Liver (tissue), 3 donors: ENCODE measurements around the gene DHDH.

Experiments
- ATF3 ChIP-seq: IDR thresholded peaks from 2 replicates; pipeline ENCODE4 v1.6.1; 2016; ENCODE audit warnings: antibody characterized with exemption
- CTCF ChIP-seq: fragments of 150-350 bp; IDR thresholded peaks from 2 replicates; pipeline ENCODE4 v1.5.1; 2017; ENCODE audit warnings: improper control_type of control experiment, low read depth, low read length; ENCODE audit not compliant: missing input control
- HNF4G ChIP-seq: IDR thresholded peaks from 2 replicates; pipeline ENCODE4 v1.6.1; 2016; ENCODE audit warnings: antibody characterized with exemption
- MAX ChIP-seq: IDR thresholded peaks from 2 replicates; pipeline ENCODE4 v1.6.1; 2016; ENCODE audit warnings: antibody characterized with exemption
- RAD21 ChIP-seq, 2 donors: IDR thresholded peaks; 2 replicates each; pipeline ENCODE4 v1.6.1; 2016; ENCODE audit warnings: antibody characterized with exemption in 2 of 2, mild to moderate bottlenecking in 2 of 2
- REST ChIP-seq: IDR thresholded peaks from 2 replicates; pipeline ENCODE4 v1.6.1; 2016; ENCODE audit warnings: antibody characterized with exemption, mild to moderate bottlenecking
- RXRA ChIP-seq, 2 donors: IDR thresholded peaks; 2 replicates each; pipeline ENCODE4 v1.6.1; 2017 to 2018; ENCODE audit warnings: antibody characterized with exemption in 2 of 2, mild to moderate bottlenecking in 1 of 2
- TAF1 ChIP-seq: conservative IDR thresholded peaks from 2 replicates; pipeline ENCODE4 v1.6.1; 2016; ENCODE audit warnings: antibody characterized with exemption, mild to moderate bottlenecking
- YY1 ChIP-seq: IDR thresholded peaks from 2 replicates; pipeline ENCODE4 v1.6.1; 2016; ENCODE audit warnings: antibody characterized with exemption, mild to moderate bottlenecking
- ZBTB33 ChIP-seq: IDR thresholded peaks from 2 replicates; pipeline ENCODE4 v1.6.1; 2016; ENCODE audit warnings: antibody characterized with exemption
- donor health status: healthy.
- donor health status: healthy.

GRCh38 chr19:48896191-48896720 lies 37.2 kb upstream of the DHDH start:
- TF ChIP-seq CTCF (no peak), RXRA (IDR thresholded peaks at IDR 0.05) (peak in 1 of 2 donors; percentile 40), REST (no peak), RAD21 (IDR thresholded peaks at IDR 0.05) (peak in 1 of 2 donors; percentile 33), TAF1 (peak; percentile 59), MAX (no peak), ATF3 (no peak), HNF4G (peak; percentile 19), ZBTB33 (no peak), YY1 (no peak)
